IPS-18a (cell line): ENCODE data around the gene CENPW.

Experiments
- H3K27ac ChIP-seq: one replicate; pipeline ENCODE4 v1.5.1; 2013; ENCODE audit warnings: low read length
- H3K27me3 ChIP-seq: one replicate; pipeline ENCODE4 v1.6.1; 2013; ENCODE audit warnings: mild to moderate bottlenecking, low read length; ENCODE audit not compliant: control insufficient read depth, insufficient read depth
- H3K36me3 ChIP-seq: one replicate; pipeline ENCODE4 v1.6.1; 2013; ENCODE audit warnings: low read depth, low read length; ENCODE audit not compliant: control insufficient read depth
- H3K4me1 ChIP-seq: one replicate; pipeline ENCODE4 v1.6.1; 2013; ENCODE audit warnings: low read depth, low read length; ENCODE audit not compliant: control insufficient read depth
- H3K4me3 ChIP-seq: one replicate; pipeline ENCODE4 v1.5.1; 2013; ENCODE audit warnings: low read length
- H3K9ac ChIP-seq: one replicate; pipeline ENCODE4 v1.6.1; 2013; ENCODE audit warnings: mild to moderate bottlenecking, low read length, moderate library complexity
- H3K9me3 ChIP-seq: one replicate; pipeline ENCODE4 v1.6.1; 2013; ENCODE audit warnings: low read depth, low read length; ENCODE audit not compliant: control insufficient read depth

CENPW gene

DNA sequence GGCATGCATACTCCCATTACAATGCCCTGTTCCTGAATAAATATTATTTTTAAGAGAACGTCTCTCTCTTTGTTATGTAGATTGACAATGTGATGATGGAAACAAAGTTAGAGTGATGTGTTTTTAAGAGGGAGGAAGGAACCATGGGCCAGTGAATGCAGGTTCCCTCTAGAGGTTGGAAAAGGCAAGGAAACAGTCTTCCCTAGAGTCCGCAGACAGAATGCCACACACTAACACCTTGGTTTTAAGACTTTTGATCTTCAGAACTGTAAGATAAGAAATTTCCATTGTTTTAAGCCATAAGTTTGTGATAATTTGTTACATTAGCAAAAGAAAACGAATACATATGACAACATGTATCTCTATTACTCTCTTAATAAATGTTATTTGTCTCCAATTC, 4.7 kb upstream of the CENPW start:
- Histone ChIP-seq H3K9me3 (no peaks in the 10 kb centered on the region), H3K4me1 (no peaks in the 10 kb centered on the region), H3K9ac (no peak overlapping the region), H3K4me3 (no peak overlapping the region), H3K27ac (no peak overlapping the region), H3K36me3 (no peaks in the 10 kb centered on the region), H3K27me3 (peaks cover 3% of the 10 kb centered on the region)

DNA sequence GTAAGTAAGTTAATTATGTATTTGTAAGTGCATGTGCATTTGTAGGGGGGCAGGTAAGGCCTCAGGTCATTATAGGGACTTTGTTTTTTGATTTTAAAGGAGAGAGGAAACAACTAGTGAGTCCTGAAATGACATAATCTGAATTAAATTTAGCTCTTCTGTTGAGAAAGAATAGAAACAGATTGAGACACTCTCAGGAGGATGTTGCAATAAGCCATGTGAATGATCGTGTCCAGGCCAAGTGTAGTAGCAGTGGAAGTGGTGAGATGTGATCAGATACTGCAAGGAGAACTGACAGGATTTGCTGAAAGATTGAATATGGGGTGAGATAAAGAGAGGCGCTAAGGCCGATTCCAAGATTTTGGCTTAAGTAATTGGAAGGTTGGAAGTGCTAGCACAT, 2.6 kb upstream of the CENPW start:
- H3K4me3 ChIP-seq: no peak overlapping the region
- no peak overlapping the region for H3K9ac ChIP-seq
- no peaks in the 10 kb centered on the region for H3K9me3 ChIP-seq
- no peaks in the 10 kb centered on the region for H3K36me3 ChIP-seq
- H3K27ac ChIP-seq: no peak overlapping the region
- peaks cover 3% of the 10 kb centered on the region for H3K27me3 ChIP-seq
- H3K4me1 ChIP-seq: peaks cover 5% of the 10 kb centered on the region

DNA sequence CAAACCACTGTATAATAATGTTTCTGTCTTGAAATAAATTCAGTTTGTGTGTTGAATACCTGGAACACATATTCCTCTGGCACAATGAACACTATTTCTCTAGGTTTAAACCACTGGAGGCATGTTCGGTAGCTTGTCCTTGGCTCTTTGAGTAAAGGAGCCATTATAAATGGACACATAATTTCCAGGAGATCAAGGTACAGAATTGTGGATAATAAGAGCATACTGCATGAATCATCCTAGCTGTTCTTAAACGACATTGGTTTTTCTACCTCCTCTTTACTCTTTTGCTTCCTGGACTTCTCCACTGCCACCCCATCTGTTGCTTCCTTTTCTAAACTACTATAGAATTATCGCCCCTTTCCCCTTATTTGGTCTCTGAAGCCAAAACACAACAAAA, 1.2 kb downstream of the CENPW start:
- peak overlapping the region; percentile 67 for H3K9ac ChIP-seq
- peaks cover 8% of the 10 kb centered on the region for H3K4me1 ChIP-seq
- H3K36me3 ChIP-seq: no peaks in the 10 kb centered on the region
- peaks cover 3% of the 10 kb centered on the region for H3K27me3 ChIP-seq
- peak overlapping the region; percentile 90 for H3K4me3 ChIP-seq
- no peak overlapping the region for H3K27ac ChIP-seq
- no peaks in the 10 kb centered on the region for H3K9me3 ChIP-seq

DNA sequence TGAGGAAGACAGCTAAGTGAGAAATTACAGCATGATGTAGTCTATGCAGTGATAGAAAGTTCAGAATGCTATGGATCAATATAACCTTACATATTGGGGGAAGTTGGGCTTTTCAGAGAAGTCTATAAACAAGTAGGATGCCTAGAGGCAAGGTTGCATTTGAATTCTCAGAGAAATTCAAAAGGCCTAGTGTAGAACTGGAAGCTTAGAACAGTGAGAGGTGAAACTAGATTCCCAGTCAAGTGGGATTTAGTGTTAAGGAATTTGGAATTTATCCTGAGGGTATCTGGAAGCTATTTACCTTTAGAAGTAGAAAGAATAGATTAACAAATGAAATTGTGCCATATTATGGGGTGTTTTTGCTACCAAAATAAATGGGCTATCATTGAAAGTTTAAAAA, 4.3 kb downstream of the CENPW start:
- Histone ChIP-seq H3K27me3 (no peaks in the 10 kb centered on the region), H3K4me3 (no peak overlapping the region), H3K27ac (no peak overlapping the region), H3K9me3 (no peaks in the 10 kb centered on the region), H3K9ac (no peak overlapping the region), H3K4me1 (peaks cover 8% of the 10 kb centered on the region), H3K36me3 (peaks cover 5% of the 10 kb centered on the region)

DNA sequence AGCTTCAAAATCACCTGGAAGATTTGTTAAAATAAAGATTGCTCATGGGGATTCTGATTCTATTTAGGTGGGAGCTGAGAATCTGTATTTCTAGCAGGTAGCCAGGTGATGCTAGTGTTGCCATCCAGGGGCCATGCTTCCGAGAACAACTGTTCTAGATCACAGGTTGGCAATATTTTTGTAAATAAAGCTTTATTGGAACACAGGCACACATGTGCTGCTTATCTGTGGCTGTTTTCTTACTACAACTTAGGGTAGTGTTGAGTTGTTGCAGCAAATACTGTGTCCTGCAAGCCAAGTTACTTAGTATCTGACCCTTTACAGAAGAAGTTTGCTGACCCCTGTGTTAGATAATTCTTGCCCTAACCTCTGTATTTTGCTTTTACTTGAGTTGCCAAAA, 12.0 kb downstream of the CENPW start:
- no peaks in the 10 kb centered on the region for H3K4me1 ChIP-seq
- no peak overlapping the region for H3K27ac ChIP-seq
- no peak overlapping the region for H3K4me3 ChIP-seq
- H3K36me3 ChIP-seq: peaks cover 5% of the 10 kb centered on the region
- no peaks in the 10 kb centered on the region for H3K9me3 ChIP-seq
- H3K27me3 ChIP-seq: no peaks in the 10 kb centered on the region
- H3K9ac ChIP-seq: no peak overlapping the region

DNA sequence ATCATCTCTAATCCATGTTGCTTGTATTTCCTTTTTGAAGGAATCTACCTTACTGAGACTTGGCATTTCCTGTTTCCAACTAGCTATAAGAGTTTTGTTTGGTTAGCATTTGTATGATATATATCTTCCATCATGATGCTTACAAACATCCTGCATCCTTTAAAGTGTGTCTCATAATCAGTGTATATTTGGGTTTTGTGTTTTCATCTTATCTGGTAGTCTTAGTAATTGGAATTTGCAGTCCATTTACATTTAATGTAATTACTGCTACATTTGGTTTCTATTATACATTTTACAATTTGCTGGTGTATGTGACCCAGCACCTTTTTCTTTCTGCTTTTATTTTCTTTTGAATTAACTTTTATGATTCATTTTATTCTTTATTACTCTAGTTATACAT, 12.6 kb downstream of the CENPW start:
- H3K9ac ChIP-seq: no peak overlapping the region
- H3K4me1 ChIP-seq: no peaks in the 10 kb centered on the region
- no peak overlapping the region for H3K27ac ChIP-seq
- H3K36me3 ChIP-seq: peaks cover 5% of the 10 kb centered on the region
- no peak overlapping the region for H3K4me3 ChIP-seq
- H3K27me3 ChIP-seq: no peaks in the 10 kb centered on the region
- no peaks in the 10 kb centered on the region for H3K9me3 ChIP-seq

DNA sequence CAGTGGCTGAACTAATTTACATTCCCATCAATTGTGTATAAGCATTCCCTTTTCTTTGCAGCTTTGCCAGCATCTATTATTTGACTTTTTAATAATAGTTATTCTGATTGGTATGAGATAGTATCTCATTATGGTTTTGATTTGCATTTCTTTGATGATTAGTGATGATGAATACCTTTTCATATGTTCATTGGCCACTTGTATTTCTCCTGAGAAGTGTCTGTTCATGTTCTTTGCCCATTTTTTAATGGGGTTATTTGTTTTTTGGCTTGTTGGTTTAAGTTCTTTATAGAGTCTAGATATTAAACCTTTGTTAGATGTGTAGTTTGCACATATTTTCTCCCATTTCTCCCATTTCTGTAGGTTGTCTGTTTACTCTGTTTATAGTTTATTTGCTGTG, 16.6 kb downstream of the CENPW start:
- no peak overlapping the region for H3K4me3 ChIP-seq
- no peaks in the 10 kb centered on the region for H3K9me3 ChIP-seq
- H3K27ac ChIP-seq: no peak overlapping the region
- H3K36me3 ChIP-seq: no peaks in the 10 kb centered on the region
- H3K9ac ChIP-seq: no peak overlapping the region
- no peaks in the 10 kb centered on the region for H3K27me3 ChIP-seq
- H3K4me1 ChIP-seq: peaks cover 10% of the 10 kb centered on the region

DNA sequence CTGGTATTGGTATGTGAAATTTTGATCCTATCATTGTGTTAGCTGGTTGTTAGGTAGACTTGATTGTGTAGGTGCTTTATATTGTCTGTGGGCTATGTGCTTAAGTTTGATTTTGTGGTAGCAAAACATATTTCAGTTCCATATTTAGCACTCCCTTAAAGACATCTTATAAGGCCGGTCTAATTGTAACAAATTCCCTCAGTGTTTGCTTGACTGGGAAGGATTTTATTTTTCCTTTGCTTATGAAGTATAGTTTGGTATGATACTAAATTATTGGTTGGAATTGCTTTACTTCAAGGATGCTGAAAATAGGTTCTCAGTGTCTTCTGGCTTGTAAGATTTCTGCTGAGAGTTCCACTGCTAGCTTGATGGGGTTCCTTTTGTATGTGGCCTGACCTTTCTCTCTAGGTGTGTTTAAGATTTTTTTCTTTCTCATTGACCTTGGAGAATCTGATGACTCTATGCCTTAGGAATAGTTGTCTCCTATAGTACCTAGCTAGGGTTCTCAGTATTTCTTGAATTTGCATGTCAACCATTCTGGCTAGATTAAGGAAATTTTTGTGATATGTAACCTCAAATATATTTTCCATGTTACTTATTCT, 20.1 kb downstream of the CENPW start:
- Histone ChIP-seq H3K27me3 (no peaks in the 10 kb centered on the region), H3K27ac (no peak overlapping the region), H3K4me3 (no peak overlapping the region), H3K9me3 (no peaks in the 10 kb centered on the region), H3K36me3 (no peaks in the 10 kb centered on the region), H3K9ac (no peak overlapping the region), H3K4me1 (peaks cover 10% of the 10 kb centered on the region)

DNA sequence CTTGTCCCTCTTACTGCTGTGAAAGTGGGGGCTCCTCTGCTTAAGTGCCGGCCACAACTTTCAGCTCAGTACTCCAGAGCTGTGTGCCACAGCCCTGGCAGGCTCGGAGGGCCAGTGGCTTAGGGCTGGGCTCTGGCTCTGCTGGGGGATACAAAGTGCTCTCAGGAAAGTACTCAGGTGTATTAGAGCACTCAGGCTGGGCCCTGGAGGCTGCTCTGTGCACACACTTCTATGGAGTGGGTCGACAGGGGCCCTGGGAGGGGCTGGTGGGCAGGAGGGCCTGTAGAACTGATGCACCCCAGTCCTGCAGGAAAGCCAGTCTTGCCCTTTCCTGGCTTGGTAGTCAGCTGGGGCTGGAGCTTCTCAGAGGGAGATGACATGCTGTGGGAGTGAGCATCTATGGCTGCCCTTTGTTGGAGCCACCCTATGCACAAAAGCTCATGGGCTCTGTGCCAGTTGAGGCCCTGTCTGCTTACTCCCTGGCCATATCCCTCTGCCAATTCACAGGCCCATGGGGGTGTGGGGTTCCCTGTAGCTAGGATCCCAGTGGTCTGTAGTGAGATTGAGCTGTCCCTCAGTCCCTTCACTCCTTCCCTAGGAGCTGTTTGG, 22.0 kb downstream of the CENPW start:
- no peak overlapping the region for H3K4me3 ChIP-seq
- H3K27ac ChIP-seq: no peak overlapping the region
- H3K9ac ChIP-seq: no peak overlapping the region
- no peaks in the 10 kb centered on the region for H3K36me3 ChIP-seq
- peaks cover 10% of the 10 kb centered on the region for H3K4me1 ChIP-seq
- H3K9me3 ChIP-seq: no peaks in the 10 kb centered on the region
- no peaks in the 10 kb centered on the region for H3K27me3 ChIP-seq

DNA sequence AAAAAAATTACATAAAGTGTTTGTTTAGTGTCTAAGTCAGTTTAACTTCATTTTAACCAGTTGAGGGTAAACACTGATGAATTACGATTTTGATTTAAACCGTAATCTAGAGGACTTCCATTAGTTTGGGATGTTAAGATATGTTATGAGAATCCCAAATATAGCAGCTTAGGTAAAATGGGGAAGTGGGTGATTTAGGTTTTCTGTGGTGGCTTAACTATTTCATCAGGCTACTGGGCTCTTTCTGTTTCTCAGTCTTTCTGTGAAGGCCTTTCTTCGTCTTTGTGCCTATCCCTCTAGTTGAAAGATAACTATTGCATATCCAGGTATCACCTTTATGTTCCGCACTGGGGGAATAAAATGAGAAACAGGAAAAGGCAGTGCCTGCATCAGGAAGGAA, 27.9 kb downstream of the CENPW start:
- no peak overlapping the region for H3K9ac ChIP-seq
- no peak overlapping the region for H3K27ac ChIP-seq
- no peaks in the 10 kb centered on the region for H3K9me3 ChIP-seq
- H3K36me3 ChIP-seq: no peaks in the 10 kb centered on the region
- H3K27me3 ChIP-seq: no peaks in the 10 kb centered on the region
- no peak overlapping the region for H3K4me3 ChIP-seq
- H3K4me1 ChIP-seq: no peaks in the 10 kb centered on the region

DNA sequence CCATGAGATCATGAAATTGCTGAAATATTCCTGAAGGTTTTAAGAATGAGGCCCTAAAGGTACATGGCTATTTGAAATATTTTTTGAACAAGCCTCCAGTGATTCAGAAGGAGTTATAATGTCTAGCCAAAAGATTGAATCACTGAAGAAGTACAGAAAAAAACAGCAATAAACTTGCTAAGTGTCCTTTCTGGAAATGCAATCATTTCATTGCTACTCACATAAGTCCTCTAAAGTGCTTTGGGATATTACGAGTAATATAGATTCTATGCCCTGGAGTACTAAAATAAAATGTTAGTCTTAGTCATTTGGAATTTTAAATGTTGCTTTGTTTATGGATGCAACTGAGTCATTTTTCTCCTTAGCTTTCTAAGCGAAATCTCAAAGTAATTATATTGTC, 32.7 kb downstream of the CENPW start:
- no peaks in the 10 kb centered on the region for H3K36me3 ChIP-seq
- peaks cover 5% of the 10 kb centered on the region for H3K4me1 ChIP-seq
- no peaks in the 10 kb centered on the region for H3K27me3 ChIP-seq
- no peak overlapping the region for H3K9ac ChIP-seq
- H3K9me3 ChIP-seq: no peaks in the 10 kb centered on the region
- H3K27ac ChIP-seq: no peak overlapping the region
- H3K4me3 ChIP-seq: no peak overlapping the region

DNA sequence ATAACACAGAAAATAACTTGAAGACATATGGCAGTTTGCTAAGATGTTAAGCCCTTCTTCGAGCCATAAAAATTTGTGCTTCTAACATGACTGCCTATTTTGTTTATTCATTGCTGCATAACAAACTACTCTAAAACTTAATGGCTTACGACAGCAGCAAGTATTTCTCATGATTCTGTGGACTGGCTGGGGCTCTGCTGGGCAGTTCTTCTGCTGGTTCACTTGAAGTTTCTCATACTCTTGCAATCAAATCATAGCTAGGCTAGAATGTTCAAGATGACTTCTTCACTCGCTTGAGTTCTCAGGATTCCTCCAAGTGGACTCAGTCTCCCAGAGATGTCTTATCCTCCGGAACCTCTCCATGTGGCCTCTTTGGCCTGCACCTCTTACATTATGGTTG, 33.4 kb downstream of the CENPW start:
- H3K9ac ChIP-seq: no peak overlapping the region
- H3K9me3 ChIP-seq: no peaks in the 10 kb centered on the region
- no peaks in the 10 kb centered on the region for H3K27me3 ChIP-seq
- H3K4me1 ChIP-seq: peaks cover 5% of the 10 kb centered on the region
- H3K27ac ChIP-seq: no peak overlapping the region
- H3K36me3 ChIP-seq: no peaks in the 10 kb centered on the region
- H3K4me3 ChIP-seq: no peak overlapping the region
